ENCODE data around the gene KLHL35.
A peak's percentile ranks its signal among the peaks of the same experiment; 100 is the strongest.

KLHL35 gene

GRCh38 chr11:75432911-75433321 lies at the start of gene KLHL35:
Gene KLHL35, minus strand, starts transcription at chr11:75433203. Its CDS starts 2,574 bp downstream, at chr11:75430629.
- no peak for DNase-seq (ENCODE audit: low spot score)

- DNase-seq (ENCODE audit: low spot score) = no peak
Observed at GRCh38 chr11:75481922-75482606, 49.1 kb upstream of the KLHL35 start.

GRCh38 chr11:75481223-75481921 lies 48.4 kb upstream of the KLHL35 start:
- DNase-seq (ENCODE audit: low spot score) = no peak

GRCh38 chr11:75480185-75481175 lies 47.5 kb upstream of the KLHL35 start:
- DNase-seq (ENCODE audit: low spot score) = no peak

- DNase-seq (ENCODE audit: low spot score) = no peak
Observed at GRCh38 chr11:75479597-75480145, 46.7 kb upstream of the KLHL35 start.

- no peak for DNase-seq (ENCODE audit: low spot score)
Observed at GRCh38 chr11:75478783-75479596, 46.0 kb upstream of the KLHL35 start.

GRCh38 chr11:75477614-75477935 lies 44.6 kb upstream of the KLHL35 start:
- no peak for DNase-seq (ENCODE audit: low spot score)

GRCh38 chr11:75476739-75477613 lies 44.0 kb upstream of the KLHL35 start:
- DNase-seq (ENCODE audit: low spot score) = no peak

GRCh38 chr11:75475767-75476650 lies 43.0 kb upstream of the KLHL35 start:
- no peak for DNase-seq (ENCODE audit: low spot score)

- peak; percentile 57 for DNase-seq (ENCODE audit: low spot score)
Observed at GRCh38 chr11:75474878-75475766, 42.1 kb upstream of the KLHL35 start.

GRCh38 chr11:75474240-75474639 lies 41.2 kb upstream of the KLHL35 start:
- no peak for DNase-seq (ENCODE audit: low spot score)

- no peak for DNase-seq (ENCODE audit: low spot score)
Observed at GRCh38 chr11:75473684-75474083, 40.7 kb upstream of the KLHL35 start.

- no peak for DNase-seq (ENCODE audit: low spot score)
Observed at GRCh38 chr11:75472081-75472732, 39.2 kb upstream of the KLHL35 start.

- no peak for DNase-seq (ENCODE audit: low spot score)
Observed at GRCh38 chr11:75471176-75471973, 38.4 kb upstream of the KLHL35 start.

- DNase-seq (ENCODE audit: low spot score) = no peak
Observed at GRCh38 chr11:75470476-75471080, 37.6 kb upstream of the KLHL35 start.

- DNase-seq (ENCODE audit: low spot score) = no peak
Observed at GRCh38 chr11:75469785-75470405, 36.9 kb upstream of the KLHL35 start.

Measured in CD4-positive, alpha-beta T cell treated with Interleukin-6 at 100 ng/mL for 8 hours (primary cell).